Small intestine (tissue), 7 donors: ENCODE data around the gene CASKIN2. TPM values are rescaled to one million over a fixed set of nuclear protein-coding genes. Genes with fewer than 3 reads are reported as not detected.
A peak's percentile ranks its signal among the peaks of the same experiment; 100 is the strongest.

Experiments used
- DNase-seq, 2 donors: peaks; one replicate each; pipeline versions ENCODE4 v3.0.0 to v3.0.0-alpha.2; 2013
- FAIRE-seq: peaks from 2 replicates; lab custom pipeline; 2012; peaks lifted over from hg19 to GRCh38; lab: Jason Lieb, UNC
- H3K27ac ChIP-seq, 3 donors: one replicate each; pipeline ENCODE4 v1.5.1; 2013; ENCODE audit warnings: low read length in 2 of 3, mild to moderate bottlenecking in 2 of 3, control low read depth in 1 of 3, inconsistent platforms in 1 of 3, low read depth in 1 of 3, moderate library complexity in 1 of 3
- H3K27me3 ChIP-seq, 3 donors: one replicate each; pipeline ENCODE4 v1.6.1; 2013; ENCODE audit warnings: low read length in 3 of 3, inconsistent platforms in 1 of 3; ENCODE audit not compliant: control insufficient read depth in 3 of 3, insufficient read depth in 3 of 3
- H3K36me3 ChIP-seq, 3 donors: one replicate each; pipeline ENCODE4 v1.6.1; 2013; ENCODE audit warnings: low read length in 3 of 3, inconsistent platforms in 1 of 3, low read depth in 1 of 3, mild to moderate bottlenecking in 1 of 3, moderate library complexity in 1 of 3; ENCODE audit not compliant: control insufficient read depth in 3 of 3, insufficient read depth in 2 of 3
- H3K4me1 ChIP-seq, 3 donors: one replicate each; pipeline ENCODE4 v1.6.1; 2013; ENCODE audit warnings: low read length in 2 of 3, inconsistent platforms in 1 of 3, low read depth in 1 of 3, mild to moderate bottlenecking in 1 of 3, moderate library complexity in 1 of 3; ENCODE audit not compliant: control insufficient read depth in 3 of 3, insufficient read depth in 2 of 3
- H3K4me3 ChIP-seq, 3 donors: one replicate each; pipeline ENCODE4 v1.5.1; 2013; ENCODE audit warnings: low read length in 3 of 3, control low read depth in 1 of 3, inconsistent platforms in 1 of 3, low read depth in 1 of 3, mild to moderate bottlenecking in 1 of 3, moderate library complexity in 1 of 3
- H3K9me3 ChIP-seq, 2 donors: one replicate each; pipeline ENCODE4 v1.6.1; 2013; ENCODE audit warnings: low read depth in 1 of 2, low read length in 1 of 2; ENCODE audit not compliant: control insufficient read depth in 2 of 2, insufficient read depth in 1 of 2
- WGBS, 3 donors: extraction: QIAGEN DNeasy Blood & Tissue Kit; methylation state at CpG; one replicate each; pipeline ENCODE4 v1.1.7; 2013; 5-methylcytosine and 5-hydroxymethylcytosine counted together
- polyA plus RNA-seq, 4 donors: library from polyadenylated mRNA; stranded (reverse) in 3 of 4; unstranded in 1 of 4; fragments of 200-250 nt in 3 of 4; fragments of 120-200 nt in 1 of 4; gene quantifications; one replicate each; pipeline versions ENCODE4 v1.2.1 to v1.2.3, GENCODE V29; 2013
- donor health status: healthy with polysubstance abuse.
- donor health status: control.
- donor health status: control.
- donor health status: Bipolar disorder and iron deficiency.
- donor health status: healthy.

Gene CASKIN2
- polyA plus RNA-seq, 4 donors: 7.6 to 15.6 (median 10.9) TPM

- FAIRE-seq (no peak), DNase-seq (no peak)
- no peaks in the 10 kb centered on the region for H3K27me3 ChIP-seq
- H3K9me3 ChIP-seq: no peaks in the 10 kb centered on the region
- no peak overlapping the region for H3K27ac ChIP-seq
- peaks cover 0 to 31% (median 0%) of the 10 kb centered on the region in 3 donors for H3K4me1 ChIP-seq
- H3K4me3 ChIP-seq: no peak overlapping the region
- peaks cover 3 to 65% (median 5%) of the 10 kb centered on the region in 3 donors for H3K36me3 ChIP-seq
- 91 to 97% (median 92%) methylated on average over 2 of the region's 2 CpGs for WGBS, 3 donors
These were observed 42.1 kb downstream of the CASKIN2 start for GRCh38 chr17:75473246-75473645.

GRCh38 chr17:75472119-75472518 lies 43.2 kb downstream of the CASKIN2 start:
- H3K4me3 ChIP-seq: no peak overlapping the region
- H3K36me3 ChIP-seq: peaks cover 3 to 60% (median 5%) of the 10 kb centered on the region in 3 donors
- H3K27ac ChIP-seq: no peak overlapping the region
- H3K4me1 ChIP-seq: peaks cover 0 to 25% (median 0%) of the 10 kb centered on the region in 3 donors
- DNase-seq (no peak), FAIRE-seq (no peak)
- WGBS, 3 donors: 58 to 65% (median 61%) methylated on average over 4 of the region's 4 CpGs
- H3K9me3 ChIP-seq: no peaks in the 10 kb centered on the region
- H3K27me3 ChIP-seq: no peaks in the 10 kb centered on the region

GRCh38 chr17:75471207-75471606 lies 44.1 kb downstream of the CASKIN2 start:
- Histone ChIP-seq H3K4me1 (peaks cover 0 to 16% (median 0%) of the 10 kb centered on the region in 3 donors), H3K4me3 (no peak overlapping the region), H3K36me3 (peaks cover 3 to 55% (median 5%) of the 10 kb centered on the region in 3 donors), H3K9me3 (peaks cover 0 to 3% of the 10 kb centered on the region in 2 donors), H3K27me3 (no peaks in the 10 kb centered on the region), H3K27ac (no peak overlapping the region)
- FAIRE-seq (no peak), DNase-seq (no peak)
- WGBS, 3 donors: 92 to 98% (median 93%) methylated on average over 6 of the region's 6 CpGs

GRCh38 chr17:75468779-75469373 lies 46.5 kb downstream of the CASKIN2 start:
- no peaks in the 10 kb centered on the region for H3K27me3 ChIP-seq
- no peaks in the 10 kb centered on the region for H3K4me1 ChIP-seq
- FAIRE-seq (no peak), DNase-seq (no peak)
- H3K4me3 ChIP-seq: no peak overlapping the region
- WGBS, 3 donors: 70 to 84% (median 81%) methylated on average over 13 of the region's 13 CpGs
- no peak overlapping the region for H3K27ac ChIP-seq
- H3K36me3 ChIP-seq: peaks cover 3 to 37% (median 5%) of the 10 kb centered on the region in 3 donors
- peaks cover 0 to 3% of the 10 kb centered on the region in 2 donors for H3K9me3 ChIP-seq

- Histone ChIP-seq H3K9me3 (peaks cover 0 to 3% of the 10 kb centered on the region in 2 donors), H3K36me3 (peaks cover 3 to 33% (median 5%) of the 10 kb centered on the region in 3 donors), H3K27ac (no peak overlapping the region), H3K4me1 (no peaks in the 10 kb centered on the region), H3K4me3 (no peak overlapping the region), H3K27me3 (no peaks in the 10 kb centered on the region)
- DNase-seq (no peak), FAIRE-seq (no peak)
- 72 to 82% (median 81%) methylated on average over 8 of the region's 8 CpGs for WGBS, 3 donors
These were observed 47.0 kb downstream of the CASKIN2 start for GRCh38 chr17:75468291-75468754.

- no peaks in the 10 kb centered on the region for H3K27me3 ChIP-seq
- H3K9me3 ChIP-seq: peaks cover 0 to 3% of the 10 kb centered on the region in 2 donors
- WGBS, 3 donors: 89 to 95% (median 91%) methylated on average over 6 of the region's 6 CpGs
- DNase-seq (no peak), FAIRE-seq (no peak)
- H3K4me3 ChIP-seq: no peak overlapping the region
- peaks cover 0 to 5% (median 0%) of the 10 kb centered on the region in 3 donors for H3K4me1 ChIP-seq
- no peak overlapping the region for H3K27ac ChIP-seq
- H3K36me3 ChIP-seq: peaks cover 0 to 14% (median 0%) of the 10 kb centered on the region in 3 donors
These were observed 50.3 kb downstream of the CASKIN2 start for GRCh38 chr17:75465039-75465438.

- FAIRE-seq (no peak), DNase-seq (no peak)
- WGBS, 3 donors: 93 to 96% (median 94%) methylated on average over 2 of the region's 2 CpGs
- Histone ChIP-seq H3K27ac (no peak overlapping the region), H3K27me3 (no peaks in the 10 kb centered on the region), H3K4me1 (peaks cover 3 to 17% (median 4%) of the 10 kb centered on the region in 3 donors), H3K36me3 (peaks cover 0 to 8% (median 0%) of the 10 kb centered on the region in 3 donors), H3K4me3 (no peak overlapping the region), H3K9me3 (peaks cover 0 to 3% of the 10 kb centered on the region in 2 donors)
These were observed 51.7 kb downstream of the CASKIN2 start for GRCh38 chr17:75463603-75464002.

- WGBS, 3 donors: 90 to 98% (median 93%) methylated on average over 4 of the region's 4 CpGs
- DNase-seq (no peak), FAIRE-seq (no peak)
- Histone ChIP-seq H3K4me3 (no peak overlapping the region), H3K27ac (peak overlapping the region in 2 of 3 donors; percentile 72 to 79), H3K9me3 (no peaks in the 10 kb centered on the region), H3K4me1 (peaks cover 3 to 36% (median 14%) of the 10 kb centered on the region in 3 donors), H3K36me3 (no peaks in the 10 kb centered on the region), H3K27me3 (no peaks in the 10 kb centered on the region)
These were observed 55.0 kb downstream of the CASKIN2 start for GRCh38 chr17:75460295-75460694.
